ENCODE measurements around the gene RBM34.
"Not testable (repeated sequence)": the region's sequence is repeated elsewhere in the genome, so short reads cannot be mapped to it uniquely, and the experiment has no call there.

Gene RBM34

DNA sequence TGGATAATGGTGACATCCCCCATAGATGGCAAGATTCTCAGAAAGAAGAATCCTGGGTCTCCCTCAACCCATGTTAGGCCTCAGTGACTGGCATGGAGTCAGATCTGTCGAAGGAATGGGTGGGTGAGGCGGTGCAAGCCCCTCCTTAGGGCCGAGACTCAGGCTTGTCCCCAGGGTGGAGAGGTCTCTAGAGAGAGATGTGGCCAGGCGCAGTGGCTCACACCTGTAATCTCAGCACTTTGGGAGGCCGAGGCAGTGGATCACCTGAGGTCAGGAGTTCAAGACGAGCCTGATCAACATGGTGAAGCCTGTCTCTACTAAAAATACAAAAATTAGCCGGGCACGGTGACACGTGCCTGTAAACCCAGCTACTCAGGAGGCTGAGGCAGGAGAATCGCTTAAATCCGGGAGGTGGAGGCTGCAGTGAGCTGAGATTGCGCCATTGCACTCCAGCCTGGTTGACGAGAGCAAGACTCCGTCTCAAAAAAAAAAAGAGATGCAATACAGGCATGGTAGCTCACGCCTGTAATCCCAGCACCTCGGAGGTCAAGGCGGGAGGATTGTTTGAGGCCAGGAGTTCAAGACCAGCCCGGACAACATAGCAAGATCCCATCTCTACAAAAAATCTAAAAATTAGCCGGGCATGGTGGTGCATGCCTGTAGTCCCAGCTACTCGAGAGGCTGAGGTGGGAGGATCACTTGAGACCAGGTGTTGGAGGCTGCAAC is 69.6 kb downstream of the RBM34 start:
- DNase-seq: not testable (repeated sequence)

DNA sequence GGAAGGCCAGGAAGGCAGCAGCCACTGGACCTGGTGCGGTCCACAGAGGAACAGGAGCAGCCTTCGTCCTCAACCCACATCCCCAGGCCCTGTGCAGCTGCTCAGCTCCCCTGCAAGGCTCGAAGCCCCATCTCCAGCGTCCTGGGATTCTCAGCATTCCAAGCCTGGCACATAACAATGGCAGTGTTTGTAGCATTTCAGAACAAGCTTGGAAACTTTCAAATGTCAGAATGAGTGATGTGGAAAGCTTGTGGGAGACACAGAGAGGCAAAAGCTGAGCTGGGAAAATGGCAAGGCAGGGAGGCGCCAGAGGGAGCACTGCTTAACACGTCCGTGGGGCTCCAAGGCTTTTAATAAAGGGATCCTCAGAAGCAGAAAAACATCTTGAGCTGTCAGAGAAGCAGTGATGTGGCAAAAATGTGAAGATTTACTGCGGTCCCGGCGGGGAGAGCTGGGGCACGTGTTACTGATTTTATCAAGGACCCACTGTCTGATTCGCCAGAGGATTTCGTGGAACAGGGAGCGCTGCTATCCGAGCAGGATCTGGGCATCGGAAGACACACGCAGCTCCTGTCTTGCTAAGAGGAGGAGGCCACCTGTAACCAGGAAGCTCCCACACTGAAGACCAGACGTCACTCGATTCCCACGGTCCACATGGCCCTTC is 70.5 kb downstream of the RBM34 start:
- DNase-seq: no peak

DNA sequence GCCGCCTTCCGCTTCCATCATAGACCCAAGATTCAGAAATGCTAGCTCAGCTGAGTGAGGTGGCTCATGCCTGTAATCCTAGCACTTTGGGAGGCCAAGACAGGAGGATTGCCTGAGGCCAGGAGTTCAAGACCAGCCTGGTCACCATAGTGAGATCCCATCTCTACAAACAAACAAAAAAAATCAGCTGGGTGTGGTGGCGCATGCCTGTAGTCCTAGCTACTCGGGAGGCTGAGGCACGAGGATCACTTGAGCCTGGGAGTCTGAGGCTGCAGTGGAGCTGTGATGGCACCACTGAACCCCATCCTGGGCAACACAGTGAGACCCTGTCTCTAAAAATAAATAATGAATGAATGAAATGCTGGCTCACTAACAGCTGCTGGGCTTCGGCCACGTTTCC is 72.1 kb downstream of the RBM34 start:
- no peak for DNase-seq

DNA sequence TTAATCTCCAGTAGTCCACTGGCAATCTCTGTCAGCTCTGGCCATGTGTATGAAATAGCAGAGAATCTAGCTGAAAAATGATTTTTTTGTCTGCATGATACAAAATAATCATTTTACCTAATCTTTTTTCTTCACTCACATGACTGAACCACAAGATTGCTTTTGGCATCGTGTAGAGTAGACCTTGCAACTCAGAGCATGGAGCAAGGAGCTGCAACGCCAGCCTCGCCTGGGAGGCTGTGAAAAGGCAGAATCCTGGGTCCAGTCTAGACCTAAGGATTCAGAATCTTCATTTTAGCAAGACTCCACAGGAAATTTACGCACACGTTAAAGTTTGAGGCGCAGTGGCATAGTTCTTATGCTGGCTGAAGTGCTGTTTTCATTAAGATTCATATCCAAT is 72.6 kb downstream of the RBM34 start:
- DNase-seq: no peak

DNA sequence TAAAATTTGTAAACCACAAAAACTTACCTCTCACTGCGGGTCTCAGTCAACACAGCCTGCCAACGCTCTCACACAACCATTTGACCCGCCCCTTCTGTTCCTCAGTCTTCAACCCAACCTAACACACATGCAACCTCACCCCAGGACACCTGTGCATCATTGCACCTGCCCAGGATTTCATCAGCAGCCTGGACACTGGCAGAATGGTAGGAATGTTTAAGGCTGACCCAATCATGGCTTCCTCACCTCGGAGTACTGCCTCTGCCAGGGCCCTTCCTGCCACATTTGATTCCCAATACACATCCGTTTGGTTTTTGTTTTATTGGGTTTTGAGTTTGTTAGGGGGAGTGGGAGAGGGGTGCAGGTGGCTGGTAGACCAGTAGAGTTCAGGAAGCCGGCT is 73.1 kb downstream of the RBM34 start:
- DNase-seq: no peak

DNA sequence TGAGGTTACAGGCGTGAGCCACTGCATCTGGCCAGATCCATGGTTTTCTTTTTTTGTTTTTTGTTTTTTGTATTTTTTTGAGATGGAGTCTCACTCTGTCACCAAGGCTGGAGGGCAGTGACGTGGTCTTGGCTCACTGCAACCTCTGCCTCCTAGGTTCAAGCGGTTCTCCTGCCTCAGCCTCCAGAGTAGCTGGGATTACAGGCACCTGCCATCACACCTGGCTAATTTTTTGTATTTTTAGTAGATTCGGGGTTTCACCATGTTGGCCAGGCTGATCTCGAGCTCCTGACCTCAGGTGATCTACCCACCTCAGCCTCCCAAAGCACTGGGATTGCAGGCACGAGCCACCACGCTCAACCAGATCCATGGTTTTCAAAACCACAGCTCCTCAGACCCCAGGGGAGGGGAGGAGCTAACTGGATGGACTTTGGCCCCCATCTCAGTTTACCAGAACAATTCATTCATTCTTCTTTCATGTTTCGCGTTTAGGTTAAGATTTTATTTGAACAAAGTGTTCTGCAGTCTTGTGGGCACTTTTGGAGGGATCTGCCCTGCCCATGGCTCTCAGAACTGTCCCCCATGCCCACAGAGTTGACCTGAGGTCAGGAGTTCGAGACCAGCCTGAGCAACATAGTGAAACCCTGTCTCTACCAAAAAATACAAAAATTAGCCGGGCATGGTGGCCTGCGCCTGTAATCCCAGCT is 75.5 kb downstream of the RBM34 start:
- DNase-seq: not testable (repeated sequence)
